NCI-H2227 (cell line): ENCODE results near the gene CRTC1.

Source experiments
- DNase-seq: peaks from one replicate; lab custom pipeline; 2025; ENCODE audit not compliant: unreplicated experiment; lab: John Stamatoyannopoulos, UW

Gene CRTC1

GRCh38 chr19:18765224-18765623 is 81.7 kb downstream of the CRTC1 start:
- DNase-seq: no peak

- DNase-seq: no peak
These were observed 84.7 kb downstream of the CRTC1 start for GRCh38 chr19:18768046-18768771.

- DNase-seq: no peak
These were observed 85.8 kb downstream of the CRTC1 start for GRCh38 chr19:18768997-18769891.

- DNase-seq: no peak
These were observed 86.6 kb downstream of the CRTC1 start for GRCh38 chr19:18769989-18770528.

GRCh38 chr19:18770663-18771327 is 87.3 kb downstream of the CRTC1 start:
- no peak for DNase-seq

GRCh38 chr19:18771328-18772242 is 88.1 kb downstream of the CRTC1 start:
- DNase-seq: no peak

GRCh38 chr19:18772620-18773587 is 89.4 kb downstream of the CRTC1 start:
- no peak for DNase-seq

- no peak for DNase-seq
These were observed 90.2 kb downstream of the CRTC1 start for GRCh38 chr19:18773682-18774081.

GRCh38 chr19:18774107-18774506 is 90.6 kb downstream of the CRTC1 start:
- DNase-seq: no peak

- no peak for DNase-seq
These were observed 91.4 kb downstream of the CRTC1 start for GRCh38 chr19:18774782-18775444.

GRCh38 chr19:18775586-18776287 is 92.3 kb downstream of the CRTC1 start:
- no peak for DNase-seq

GRCh38 chr19:18776288-18776594 is 92.8 kb downstream of the CRTC1 start:
- no peak for DNase-seq

GRCh38 chr19:18776736-18777135 is 93.3 kb downstream of the CRTC1 start:
- DNase-seq: no peak

- DNase-seq: no peak
These were observed 94.0 kb downstream of the CRTC1 start for GRCh38 chr19:18777301-18778075.

- DNase-seq: no peak
These were observed 94.6 kb downstream of the CRTC1 start for GRCh38 chr19:18778076-18778389.

- DNase-seq: no peak
These were observed 95.5 kb downstream of the CRTC1 start for GRCh38 chr19:18778826-18779495.

- DNase-seq: no peak
These were observed 96.6 kb downstream of the CRTC1 start for GRCh38 chr19:18780081-18780480.
